ENCODE data around the gene COL11A1.

GRCh38 chr1:102840741-102841140 is 267.6 kb downstream of the COL11A1 start:
- no peak for TF ChIP-seq POLR2A (IDR thresholded peaks at IDR 0.05)
- TF ChIP-seq, protein P1, sequence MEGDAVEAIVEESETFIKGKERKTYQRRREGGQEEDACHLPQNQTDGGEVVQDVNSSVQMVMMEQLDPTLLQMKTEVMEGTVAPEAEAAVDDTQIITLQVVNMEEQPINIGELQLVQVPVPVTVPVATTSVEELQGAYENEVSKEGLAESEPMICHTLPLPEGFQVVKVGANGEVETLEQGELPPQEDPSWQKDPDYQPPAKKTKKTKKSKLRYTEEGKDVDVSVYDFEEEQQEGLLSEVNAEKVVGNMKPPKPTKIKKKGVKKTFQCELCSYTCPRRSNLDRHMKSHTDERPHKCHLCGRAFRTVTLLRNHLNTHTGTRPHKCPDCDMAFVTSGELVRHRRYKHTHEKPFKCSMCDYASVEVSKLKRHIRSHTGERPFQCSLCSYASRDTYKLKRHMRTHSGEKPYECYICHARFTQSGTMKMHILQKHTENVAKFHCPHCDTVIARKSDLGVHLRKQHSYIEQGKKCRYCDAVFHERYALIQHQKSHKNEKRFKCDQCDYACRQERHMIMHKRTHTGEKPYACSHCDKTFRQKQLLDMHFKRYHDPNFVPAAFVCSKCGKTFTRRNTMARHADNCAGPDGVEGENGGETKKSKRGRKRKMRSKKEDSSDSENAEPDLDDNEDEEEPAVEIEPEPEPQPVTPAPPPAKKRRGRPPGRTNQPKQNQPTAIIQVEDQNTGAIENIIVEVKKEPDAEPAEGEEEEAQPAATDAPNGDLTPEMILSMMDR (IDR thresholded peaks at IDR 0.05), result no peak

All from adrenal gland (tissue), 5 donors.